Pons (tissue), 1 donor: Measurements from ENCODE around the gene ANKRD29.
A peak's percentile ranks its signal among the peaks of the same experiment; 100 is the strongest.
"Not testable (repeated sequence)": the region's sequence is repeated elsewhere in the genome, so short reads cannot be mapped to it uniquely, and the experiment has no call there.

Experiments used
- DNase-seq: peaks from one replicate; pipeline ENCODE4 v3.0.0-alpha.2; 2016; ENCODE audit warnings: low spot score

ANKRD29 gene

GRCh38 chr18:23583071-23583865, 79.4 kb downstream of the ANKRD29 start:
- peak; percentile 98 for DNase-seq

GRCh38 chr18:23580677-23581367, 81.9 kb downstream of the ANKRD29 start:
- DNase-seq = no peak

GRCh38 chr18:23578891-23579653, 83.6 kb downstream of the ANKRD29 start:
- no peak for DNase-seq

GRCh38 chr18:23578067-23578701, 84.5 kb downstream of the ANKRD29 start:
- no peak for DNase-seq

DNA sequence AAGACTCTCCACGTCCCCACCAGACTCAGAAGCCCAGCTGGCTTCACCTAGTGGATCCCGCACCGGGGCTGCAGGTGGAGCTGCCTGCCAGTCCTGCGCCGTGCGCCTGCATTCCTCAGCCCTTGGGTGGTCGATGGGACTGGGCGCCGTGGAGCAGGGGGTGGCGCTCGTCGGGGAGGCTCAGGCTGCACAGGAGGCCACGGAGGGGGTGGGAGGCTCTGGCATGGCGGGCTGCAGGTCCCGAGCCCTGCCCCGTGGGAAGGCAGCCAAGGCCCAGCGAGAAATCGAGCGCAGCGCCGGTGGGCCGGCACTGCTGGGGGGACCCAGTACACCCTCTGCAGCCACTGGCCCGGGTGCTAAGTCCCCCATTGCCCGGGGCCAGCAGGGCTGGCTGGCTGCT, 85.2 kb downstream of the ANKRD29 start:
- not testable (repeated sequence) for DNase-seq

DNA sequence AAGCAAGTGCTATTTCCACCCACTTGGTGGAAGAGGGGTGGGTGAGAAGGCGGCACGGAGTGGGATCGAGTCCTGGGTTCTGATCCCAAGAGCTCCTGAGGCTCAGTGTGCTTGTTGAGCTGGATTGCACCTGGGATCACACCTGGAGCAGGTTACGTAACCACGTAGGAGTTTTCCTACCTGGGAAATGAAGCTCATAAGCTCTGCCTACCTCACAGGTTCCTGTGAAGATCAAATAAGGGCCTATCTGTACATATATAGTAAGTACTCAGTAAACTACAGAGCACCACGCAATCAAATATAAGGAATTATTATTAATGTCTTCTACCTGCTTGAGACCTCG, 87.4 kb downstream of the ANKRD29 start:
- no peak for DNase-seq

DNA sequence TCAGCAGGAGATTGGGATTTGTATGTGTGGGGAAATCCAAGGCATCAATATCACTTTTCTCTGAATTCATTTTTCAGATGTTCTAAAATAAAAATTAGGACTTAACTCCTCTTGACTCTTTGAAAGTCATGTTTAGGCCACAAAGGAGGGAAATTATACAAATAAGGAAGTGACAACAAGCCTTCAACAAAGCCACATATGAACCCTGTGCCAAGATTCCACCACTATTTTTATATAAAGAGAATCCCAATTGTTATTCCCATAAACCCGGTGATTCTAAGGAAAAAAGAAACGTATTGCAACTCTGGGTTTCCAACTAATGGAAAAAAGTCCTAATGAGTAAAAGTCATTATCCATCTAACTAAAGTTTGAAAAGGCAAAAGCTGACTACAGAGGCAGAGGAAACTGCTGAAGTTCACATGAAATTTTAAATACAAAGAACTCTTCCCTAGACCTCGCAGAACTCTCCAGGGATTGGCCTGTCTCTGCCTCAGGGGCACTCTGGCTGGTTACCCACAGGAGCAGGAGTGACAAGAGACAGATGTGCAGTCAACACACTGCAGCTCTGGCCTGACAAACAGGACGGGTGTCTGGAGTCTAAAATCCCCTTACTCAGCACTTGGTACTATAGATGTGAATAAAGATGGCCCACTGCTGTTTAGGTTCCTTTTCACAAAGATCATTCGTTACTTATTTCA, 88.0 kb downstream of the ANKRD29 start:
- no peak for DNase-seq

DNA sequence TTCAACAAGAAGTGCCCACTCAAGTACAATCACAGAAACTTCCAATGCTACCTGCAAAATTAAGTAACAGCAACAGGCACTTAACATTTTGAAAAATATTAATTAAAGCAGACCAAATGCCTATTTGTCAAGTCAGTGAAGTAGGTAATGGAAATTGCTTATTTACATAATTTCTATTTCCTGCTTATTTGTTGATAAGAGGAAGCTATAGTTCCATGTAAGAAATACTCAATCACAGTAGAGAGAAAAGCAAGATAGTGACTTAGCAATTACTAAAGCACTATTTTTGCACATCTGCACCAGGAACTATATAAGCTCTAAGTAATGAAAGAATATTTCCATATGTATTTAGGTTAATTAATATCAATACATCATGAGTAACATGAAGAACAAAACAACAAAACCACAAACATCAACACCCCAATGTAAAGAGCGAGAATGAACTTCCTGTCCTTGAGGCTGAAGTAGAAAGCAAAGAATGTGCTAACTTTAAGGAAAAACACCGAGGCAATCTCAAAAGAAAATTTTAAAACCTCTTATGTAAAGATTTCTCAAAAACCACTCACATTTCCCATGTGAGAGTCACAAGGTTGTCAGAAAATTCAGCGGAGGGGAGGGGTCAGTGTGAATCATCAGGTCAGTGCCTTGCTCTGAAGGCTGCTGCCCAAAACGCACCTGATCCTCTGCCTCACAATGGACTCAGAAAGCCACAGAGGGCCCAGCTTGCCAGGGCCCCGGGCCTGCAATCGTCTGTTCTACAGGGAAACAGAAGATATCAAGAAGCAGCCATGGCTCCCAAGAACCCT, 88.9 kb downstream of the ANKRD29 start:
- DNase-seq = no peak

- no peak for DNase-seq
Measured at GRCh38 chr18:23573020-23573419, 89.7 kb downstream of the ANKRD29 start.

- DNase-seq = no peak
Measured at GRCh38 chr18:23572570-23572969, 90.1 kb downstream of the ANKRD29 start.

- no peak for DNase-seq
Measured at GRCh38 chr18:23572012-23572411, 90.7 kb downstream of the ANKRD29 start.

DNA sequence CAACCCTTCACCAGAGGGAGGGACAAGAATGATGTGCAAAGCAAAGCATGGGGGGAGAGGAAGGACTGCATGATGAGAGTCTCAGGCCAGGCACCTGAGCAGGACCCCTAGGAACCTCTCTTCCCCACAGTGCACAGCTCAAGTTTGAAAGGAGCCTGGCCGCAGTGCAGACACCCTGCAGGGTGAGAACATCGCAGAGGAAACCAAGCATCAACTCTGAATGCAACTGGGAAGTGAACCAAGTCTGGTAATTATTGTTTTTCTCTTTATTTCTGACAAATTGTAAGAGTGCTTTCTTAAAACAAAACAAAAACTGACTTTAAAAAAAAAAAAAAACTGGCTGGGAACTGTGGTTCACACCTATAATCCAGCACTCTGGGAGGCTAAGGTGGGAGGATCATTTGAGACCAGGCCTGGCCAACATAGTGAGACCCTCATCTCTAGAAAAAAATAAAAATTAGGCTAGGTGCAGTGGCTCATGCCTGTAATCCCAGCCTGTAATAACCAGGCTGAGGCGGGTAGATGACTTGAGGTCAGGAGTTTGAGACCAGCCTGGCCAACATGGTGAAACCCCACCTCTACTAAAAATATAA, 91.7 kb downstream of the ANKRD29 start:
- DNase-seq = no peak

- DNase-seq = no peak
Measured at GRCh38 chr18:23569299-23570063, 93.2 kb downstream of the ANKRD29 start.

- no peak for DNase-seq
Measured at GRCh38 chr18:23568281-23569138, 94.2 kb downstream of the ANKRD29 start.

- no peak for DNase-seq
Measured at GRCh38 chr18:23567671-23568070, 95.0 kb downstream of the ANKRD29 start.

GRCh38 chr18:23565916-23566547, 96.7 kb downstream of the ANKRD29 start:
- DNase-seq = no peak

- DNase-seq = no peak
Measured at GRCh38 chr18:23563377-23564043, 99.2 kb downstream of the ANKRD29 start.

GRCh38 chr18:23560186-23560585, 102.5 kb downstream of the ANKRD29 start:
- peak; percentile 88 for DNase-seq
